ENCODE results near the gene ARHGEF39.

DNA sequence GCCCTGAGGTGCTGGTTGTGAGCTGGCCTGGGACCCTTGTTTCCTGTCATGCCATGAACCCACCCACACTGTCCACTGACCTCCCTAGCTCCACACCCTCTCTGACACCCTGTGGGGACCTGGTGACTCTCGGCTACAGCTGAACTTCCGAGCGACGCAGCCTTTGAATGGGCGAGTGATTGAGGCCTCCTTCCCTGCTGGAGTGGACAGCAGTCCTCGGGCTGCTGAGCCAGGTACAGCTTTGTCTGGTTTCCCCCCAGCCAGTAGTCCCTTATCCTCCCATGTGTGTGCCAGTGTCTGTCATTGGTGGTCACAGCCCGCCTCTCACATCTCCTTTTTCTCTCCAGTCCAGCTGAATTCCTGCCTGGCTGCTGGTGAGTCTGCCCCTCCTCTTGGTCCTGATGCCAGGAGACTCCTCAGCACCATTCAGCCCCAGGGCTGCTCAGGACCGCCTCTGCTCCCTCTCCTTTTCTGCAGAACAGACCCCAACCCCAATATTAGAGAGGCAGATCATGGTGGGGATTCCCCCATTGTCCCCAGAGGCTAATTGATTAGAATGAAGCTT lies 14.9 kb upstream of the ARHGEF39 start:
- TF ChIP-seq, protein P1, sequence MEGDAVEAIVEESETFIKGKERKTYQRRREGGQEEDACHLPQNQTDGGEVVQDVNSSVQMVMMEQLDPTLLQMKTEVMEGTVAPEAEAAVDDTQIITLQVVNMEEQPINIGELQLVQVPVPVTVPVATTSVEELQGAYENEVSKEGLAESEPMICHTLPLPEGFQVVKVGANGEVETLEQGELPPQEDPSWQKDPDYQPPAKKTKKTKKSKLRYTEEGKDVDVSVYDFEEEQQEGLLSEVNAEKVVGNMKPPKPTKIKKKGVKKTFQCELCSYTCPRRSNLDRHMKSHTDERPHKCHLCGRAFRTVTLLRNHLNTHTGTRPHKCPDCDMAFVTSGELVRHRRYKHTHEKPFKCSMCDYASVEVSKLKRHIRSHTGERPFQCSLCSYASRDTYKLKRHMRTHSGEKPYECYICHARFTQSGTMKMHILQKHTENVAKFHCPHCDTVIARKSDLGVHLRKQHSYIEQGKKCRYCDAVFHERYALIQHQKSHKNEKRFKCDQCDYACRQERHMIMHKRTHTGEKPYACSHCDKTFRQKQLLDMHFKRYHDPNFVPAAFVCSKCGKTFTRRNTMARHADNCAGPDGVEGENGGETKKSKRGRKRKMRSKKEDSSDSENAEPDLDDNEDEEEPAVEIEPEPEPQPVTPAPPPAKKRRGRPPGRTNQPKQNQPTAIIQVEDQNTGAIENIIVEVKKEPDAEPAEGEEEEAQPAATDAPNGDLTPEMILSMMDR (IDR thresholded peaks at IDR 0.05) = no peak
- TF ChIP-seq EP300 (IDR thresholded peaks at IDR 0.05) (no peak), POLR2AphosphoS5 (IDR thresholded peaks at IDR 0.05) (peak; percentile 85), POLR2A (IDR thresholded peaks at IDR 0.05) (peak in 1 of 2 donors; percentile 46)
